GM21717 (cell line): ENCODE results near the gene PCDHA10.

ENCODE experiments used
- ATAC-seq: cut with Tn5 transposase; IDR thresholded peaks from one replicate; pipeline ENCODE4 v1.9.1; 2021; ENCODE audit warnings: mild to moderate bottlenecking, moderate library complexity; ENCODE audit not compliant: unreplicated experiment

PCDHA10 gene

GRCh38 chr5:140881889-140882590 lies 26.3 kb downstream of the PCDHA10 start, which contains the start of gene PCDHA13:
PCDHA13 (plus strand) TSS chr5:140882124; CDS start chr5:140882269, 145 bp downstream.
- ATAC-seq = no peak

DNA sequence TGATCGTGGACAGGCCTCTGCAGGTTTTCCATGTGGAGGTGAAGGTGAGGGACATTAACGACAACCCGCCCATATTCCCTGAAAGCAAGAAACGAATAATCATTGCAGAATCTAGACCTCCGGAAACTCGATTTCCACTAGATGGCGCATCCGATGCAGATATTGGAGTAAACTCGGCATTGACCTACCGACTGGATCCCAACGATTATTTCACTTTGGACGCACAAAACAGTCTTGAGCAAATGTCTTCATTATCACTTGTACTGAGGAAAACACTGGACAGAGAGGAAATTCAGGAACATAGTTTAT lies 26.8 kb downstream of the PCDHA10 start:
- ATAC-seq = no peak

DNA sequence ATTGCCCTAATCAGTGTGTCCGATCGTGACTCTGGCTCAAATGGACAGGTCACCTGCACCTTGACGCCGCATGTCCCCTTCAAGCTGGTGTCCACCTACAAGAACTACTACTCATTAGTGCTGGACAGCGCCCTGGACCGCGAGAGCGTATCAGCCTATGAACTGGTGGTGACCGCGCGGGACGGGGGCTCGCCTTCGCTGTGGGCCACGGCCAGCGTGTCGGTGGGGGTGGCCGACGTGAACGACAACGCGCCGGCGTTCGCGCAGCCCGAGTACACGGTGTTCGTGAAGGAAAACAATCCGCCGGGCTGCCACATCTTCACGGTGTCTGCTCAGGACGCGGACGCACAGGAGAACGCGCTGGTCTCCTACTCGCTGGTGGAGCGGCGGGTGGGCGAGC lies 27.7 kb downstream of the PCDHA10 start:
- ATAC-seq = no peak

- ATAC-seq = no peak
Measured at GRCh38 chr5:140883927-140884697, 28.4 kb downstream of the PCDHA10 start.

DNA sequence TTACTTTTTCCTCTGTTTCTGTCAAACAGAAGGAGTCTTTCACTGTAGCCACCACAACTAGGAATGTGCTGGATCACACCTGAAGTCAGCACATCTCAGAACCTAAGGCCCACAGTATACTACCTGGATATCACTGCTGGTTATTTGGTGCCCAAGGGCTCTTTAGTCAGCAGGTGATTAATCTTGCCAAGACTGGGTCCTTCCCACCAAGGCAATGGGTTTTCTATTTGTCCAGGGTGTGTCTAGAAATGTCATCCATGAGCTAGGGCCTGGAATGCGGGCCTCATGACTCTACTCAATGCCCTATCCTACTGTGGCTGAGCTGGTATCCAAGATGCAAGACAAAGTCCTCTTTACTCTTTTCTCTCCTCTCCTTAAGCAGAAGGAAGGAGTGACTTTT lies 60.6 kb downstream of the PCDHA10 start:
- no peak for ATAC-seq
